Chondrocyte (in vitro differentiated cells): ENCODE results near the gene MITD1. TPM values are rescaled to one million over a fixed set of nuclear protein-coding genes. Genes with fewer than 3 reads are reported as not detected.

Source experiments
- DNase-seq: peaks from one replicate; pipeline ENCODE4 v3.0.0; 2021; ENCODE audit warnings: mixed read lengths, low spot score
- H3K27ac Mint-ChIP-seq: one replicate; pipeline ENCODE4 v1.8.0; 2021; ENCODE audit warnings: mild to moderate bottlenecking, moderate library complexity, mixed read lengths; ENCODE audit not compliant: unreplicated experiment
- H3K27me3 Mint-ChIP-seq: 2 replicates; pipeline ENCODE4 v1.8.0; 2021; ENCODE audit warnings: low read depth, mixed read lengths
- H3K36me3 Mint-ChIP-seq: 2 replicates; pipeline ENCODE4 v1.8.0; 2021; ENCODE audit warnings: low read depth, mixed read lengths
- H3K4me1 Mint-ChIP-seq: 2 replicates; pipeline ENCODE4 v1.8.0; 2021; ENCODE audit warnings: low read depth, mild to moderate bottlenecking, mixed read lengths
- H3K4me3 Mint-ChIP-seq: one replicate; pipeline ENCODE4 v1.8.0; 2021; ENCODE audit warnings: mild to moderate bottlenecking, moderate library complexity, mixed read lengths; ENCODE audit not compliant: unreplicated experiment
- H3K9me3 Mint-ChIP-seq: 2 replicates; pipeline ENCODE4 v1.8.0; 2021; ENCODE audit warnings: low read depth, mixed read lengths
- CTCF ChIP-seq: fragments of 200-600 bp; sonication (generic); IDR thresholded peaks from 2 replicates; pipeline ENCODE4 v1.5.0; 2021; ENCODE audit warnings: antibody characterized with exemption, mild to moderate bottlenecking, moderate library complexity
- long read RNA-seq: library from polyadenylated mRNA; stranded (forward); transcript quantifications from one replicate; pipeline ENCODE4 v2.0.0, GENCODE V29; 2021
- total RNA-seq: library from RNA; stranded (reverse); gene quantifications from 3 replicates; pipeline ENCODE4 v1.2.1, GENCODE V29; 2021

The MITD1 gene
- 18.0 to 20.3 TPM (median 19.6 TPM) in 3 replicates for total RNA-seq
- long read RNA-seq, transcript MITD1-201 (7 exons, 939 nt): major isoform, 5 of 17 reads
- long read RNA-seq, partial matches to known transcripts: 2 of 17 reads
- long read RNA-seq, other reads (novel, unspliced or antisense): 9 of 17 reads

- H3K9me3 Mint-ChIP-seq: no peaks in the 10 kb centered on the region
- H3K4me1 Mint-ChIP-seq: peaks cover 42% of the 10 kb centered on the region
- peaks cover 1% of the 10 kb centered on the region for H3K36me3 Mint-ChIP-seq
- H3K27ac Mint-ChIP-seq: peak within 1 kb of the TSS; percentile 98
- peak; percentile 94 for DNase-seq
- TF ChIP-seq CTCF: no peak
- no peaks in the 10 kb centered on the region for H3K27me3 Mint-ChIP-seq
- peak within 1 kb of the TSS; percentile 100 for H3K4me3 Mint-ChIP-seq
Measured at GRCh38 chr2:99180755-99181623, at the start of gene MITD1, which contains the start of gene MRPL30. MITD1 (minus strand) TSS chr2:99181058; CDS start chr2:99180981, 77 bp downstream. MRPL30 (plus strand) TSS chr2:99181184; CDS start chr2:99186204, 5,020 bp downstream.

DNA sequence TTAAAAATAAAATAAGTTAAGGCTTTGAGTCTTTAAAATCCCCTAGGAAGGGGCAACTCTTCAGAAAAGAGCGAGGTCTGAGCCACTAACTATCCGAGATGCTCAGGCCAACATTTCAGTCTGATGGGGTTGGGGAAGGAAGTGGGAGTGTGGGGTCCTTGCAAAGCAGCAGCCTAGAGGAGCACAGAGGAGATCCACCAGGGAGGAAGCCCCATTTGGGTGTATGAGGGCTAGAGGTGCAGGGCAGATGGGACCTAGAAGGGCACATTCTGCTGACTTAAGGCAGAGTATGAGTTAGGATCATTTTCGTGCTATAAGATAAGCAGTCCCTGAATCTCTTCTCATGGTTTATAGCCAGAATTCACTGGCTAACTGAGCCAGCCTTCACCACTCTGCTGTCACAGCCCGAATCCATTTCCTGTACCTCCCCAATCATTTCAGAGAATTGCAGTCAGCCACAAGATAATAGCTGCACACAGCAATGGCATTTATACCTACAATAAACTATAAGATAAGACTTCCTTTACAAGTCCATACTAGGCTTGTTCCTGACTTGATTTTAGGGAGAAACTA lies 37.2 kb upstream of the MITD1 start:
- H3K27ac Mint-ChIP-seq: no peak overlapping the region
- no peak overlapping the region for H3K4me3 Mint-ChIP-seq
- TF ChIP-seq CTCF: no peak
- H3K9me3 Mint-ChIP-seq: no peaks in the 10 kb centered on the region
- H3K27me3 Mint-ChIP-seq: no peaks in the 10 kb centered on the region
- no peaks in the 10 kb centered on the region for H3K4me1 Mint-ChIP-seq
- H3K36me3 Mint-ChIP-seq: peaks cover 4% of the 10 kb centered on the region
- DNase-seq: no peak

DNA sequence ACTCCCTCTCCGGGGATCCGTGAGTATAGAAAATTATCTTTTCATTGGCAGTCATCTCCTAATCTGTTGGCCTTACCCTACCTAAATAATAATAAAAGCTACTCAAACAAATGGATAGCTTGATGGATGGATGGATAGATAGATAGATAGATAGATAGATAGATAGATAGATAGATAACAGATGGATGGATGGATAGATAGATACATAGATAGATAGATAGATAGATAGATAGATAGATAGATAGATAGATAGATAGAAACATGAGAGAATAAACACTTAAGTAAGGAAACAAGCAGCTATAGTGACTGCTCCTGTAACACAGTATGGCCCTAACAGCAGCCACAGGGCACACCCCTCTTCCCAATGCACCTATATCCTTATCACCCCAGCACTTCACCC lies 35.2 kb upstream of the MITD1 start:
- TF ChIP-seq CTCF: no peak
- Mint-ChIP-seq H3K27ac (no peak overlapping the region), H3K36me3 (peaks cover 4% of the 10 kb centered on the region), H3K4me1 (no peaks in the 10 kb centered on the region), H3K27me3 (no peaks in the 10 kb centered on the region), H3K4me3 (no peak overlapping the region), H3K9me3 (no peaks in the 10 kb centered on the region)
- DNase-seq: no peak

DNA sequence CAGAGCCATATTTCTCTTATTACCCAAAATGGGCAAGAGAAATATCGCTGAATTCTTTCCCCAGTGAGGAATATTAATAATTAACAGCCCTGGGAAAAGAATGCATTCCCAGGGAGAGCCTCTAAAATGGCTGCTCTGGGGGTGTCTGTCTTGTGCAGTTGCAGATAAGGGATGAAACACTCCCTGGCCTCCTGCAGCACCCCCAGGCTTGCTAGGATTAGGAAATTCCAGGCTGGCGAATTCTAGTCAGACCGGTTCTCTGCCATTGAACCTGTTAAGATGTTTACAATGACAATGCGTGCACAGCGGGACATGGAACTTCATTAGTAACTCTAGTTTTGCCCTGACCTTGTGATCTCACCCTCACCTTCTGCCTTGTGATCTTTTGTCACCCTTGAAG lies 24.6 kb upstream of the MITD1 start:
- H3K4me1 Mint-ChIP-seq: no peaks in the 10 kb centered on the region
- H3K9me3 Mint-ChIP-seq: peaks cover 27% of the 10 kb centered on the region

More for the DNA sequence above, 24.6 kb upstream of the MITD1 start:
- DNase-seq: no peak
- H3K4me3 Mint-ChIP-seq: no peak overlapping the region
- H3K36me3 Mint-ChIP-seq: peaks cover 8% of the 10 kb centered on the region
- no peaks in the 10 kb centered on the region for H3K27me3 Mint-ChIP-seq
- no peak overlapping the region for H3K27ac Mint-ChIP-seq
- TF ChIP-seq CTCF: no peak
